ENCODE results near the gene ZNF335.

DNA sequence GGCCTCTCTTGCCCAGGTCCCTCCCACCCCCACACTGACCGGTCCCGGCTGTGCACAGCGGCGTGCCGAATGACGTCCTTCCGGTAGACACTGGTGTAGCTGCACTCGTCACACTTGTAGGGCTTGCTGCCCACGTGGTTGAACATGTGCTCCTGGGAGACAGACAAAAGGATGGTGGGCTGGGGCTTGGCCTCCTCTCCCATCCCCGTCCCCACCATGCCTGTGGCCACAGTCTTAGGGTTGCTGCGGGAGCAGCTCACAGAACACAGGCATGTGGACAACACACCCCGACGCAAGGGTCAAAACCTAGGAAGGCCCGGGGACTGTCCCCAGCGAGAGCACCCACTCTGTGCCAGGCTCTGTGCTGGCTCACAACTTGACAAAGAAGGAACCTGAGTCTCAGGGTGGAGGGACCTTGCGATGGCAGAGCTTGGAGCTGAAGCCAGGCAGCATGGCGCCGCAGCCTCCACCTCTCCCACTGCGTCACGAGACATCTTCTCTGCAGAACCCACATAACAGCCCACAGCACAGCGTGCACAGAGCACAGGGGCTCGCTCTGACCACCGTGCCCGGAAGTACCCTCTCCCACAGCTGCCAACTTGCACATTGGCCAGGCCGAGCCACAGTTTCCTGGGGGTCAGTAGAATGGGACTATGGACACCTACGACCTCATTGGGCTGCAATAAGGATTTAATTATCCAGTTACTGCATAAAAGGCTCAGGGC, 9.8 kb downstream of the ZNF335 start:
- no peak for TF ChIP-seq CTCF (conservative IDR thresholded peaks at IDR 0.05)
- no peak for TF ChIP-seq ZFX (IDR thresholded peaks at IDR 0.05)
